Dermis blood vessel endothelial cell (primary cell): ENCODE data around the gene IRX4. TPM values are rescaled to one million over a fixed set of nuclear protein-coding genes. Genes with fewer than 3 reads are reported as not detected.

Experiments used
- DNase-seq: peaks from one replicate; pipeline ENCODE4 v3.0.0; 2010
- total RNA-seq: library from RNA; depleted of rRNA; stranded (reverse); fragments of >200 nt; gene quantifications from 2 replicates; pipeline ENCODE4 v1.2.3, GENCODE V29; 2014

Gene IRX4
- total RNA-seq, 1 donor from 2014 or later = not detected

DNA sequence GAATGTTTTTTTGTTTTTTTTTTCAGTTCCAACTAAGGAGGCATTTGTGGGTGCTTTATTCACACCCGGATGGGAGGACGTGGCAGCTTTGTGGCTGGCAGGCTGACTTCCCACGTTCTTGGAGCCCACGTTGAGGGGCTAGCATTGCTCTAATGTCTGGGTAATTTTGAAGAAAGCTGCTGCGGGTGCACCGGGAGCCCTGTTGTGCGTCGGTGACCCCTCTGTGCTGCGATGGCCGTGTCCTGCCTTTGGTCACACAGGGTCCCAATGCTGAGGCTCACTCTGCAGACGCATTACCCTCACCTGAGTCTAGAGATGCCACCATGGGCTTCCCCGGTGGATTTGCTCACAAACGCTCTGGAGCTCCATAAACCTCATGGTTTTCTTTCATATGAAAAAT lies 47.3 kb downstream of the IRX4 start:
- DNase-seq = no peak

- DNase-seq = no peak
Measured at GRCh38 chr5:1834721-1835429, 47.9 kb downstream of the IRX4 start.

- no peak for DNase-seq
Measured at GRCh38 chr5:1834022-1834551, 48.6 kb downstream of the IRX4 start.

- DNase-seq = no peak
Measured at GRCh38 chr5:1833264-1834021, 49.3 kb downstream of the IRX4 start.

DNA sequence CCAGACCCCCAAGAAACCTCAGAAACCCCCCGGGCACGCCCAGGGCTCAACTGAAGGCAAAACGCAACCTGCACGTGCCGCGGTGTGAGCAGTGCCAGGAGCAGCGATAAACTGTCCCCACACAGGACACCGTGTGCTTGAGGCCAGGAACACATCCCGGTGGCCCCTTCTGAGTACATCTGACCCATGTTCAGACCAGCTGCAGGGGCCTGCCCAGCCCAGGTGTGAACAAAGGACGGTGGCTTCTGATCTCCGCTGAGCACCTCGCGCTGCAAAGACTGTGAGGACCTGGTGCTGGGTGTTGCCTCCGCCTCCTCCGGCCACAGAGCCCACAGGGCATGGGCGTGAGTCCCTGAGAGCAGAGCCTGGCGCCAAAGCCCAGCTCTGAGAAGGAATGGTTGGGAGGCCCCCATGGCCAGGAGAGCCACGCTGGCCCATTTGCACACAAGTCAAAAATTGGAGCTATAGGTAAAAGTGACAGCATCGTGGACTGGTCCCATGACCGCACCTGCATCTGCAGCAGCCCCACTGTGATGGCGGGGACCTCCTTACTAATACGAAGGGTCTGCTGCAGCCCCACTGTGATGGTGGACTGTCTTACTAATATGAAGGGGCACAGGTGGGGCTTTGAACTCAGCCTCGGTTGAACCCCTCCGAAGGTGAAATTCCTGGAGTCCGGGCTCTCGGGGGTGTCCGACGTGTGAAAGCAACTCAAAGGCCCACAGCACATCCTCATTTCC lies 50.0 kb downstream of the IRX4 start:
- no peak for DNase-seq

DNA sequence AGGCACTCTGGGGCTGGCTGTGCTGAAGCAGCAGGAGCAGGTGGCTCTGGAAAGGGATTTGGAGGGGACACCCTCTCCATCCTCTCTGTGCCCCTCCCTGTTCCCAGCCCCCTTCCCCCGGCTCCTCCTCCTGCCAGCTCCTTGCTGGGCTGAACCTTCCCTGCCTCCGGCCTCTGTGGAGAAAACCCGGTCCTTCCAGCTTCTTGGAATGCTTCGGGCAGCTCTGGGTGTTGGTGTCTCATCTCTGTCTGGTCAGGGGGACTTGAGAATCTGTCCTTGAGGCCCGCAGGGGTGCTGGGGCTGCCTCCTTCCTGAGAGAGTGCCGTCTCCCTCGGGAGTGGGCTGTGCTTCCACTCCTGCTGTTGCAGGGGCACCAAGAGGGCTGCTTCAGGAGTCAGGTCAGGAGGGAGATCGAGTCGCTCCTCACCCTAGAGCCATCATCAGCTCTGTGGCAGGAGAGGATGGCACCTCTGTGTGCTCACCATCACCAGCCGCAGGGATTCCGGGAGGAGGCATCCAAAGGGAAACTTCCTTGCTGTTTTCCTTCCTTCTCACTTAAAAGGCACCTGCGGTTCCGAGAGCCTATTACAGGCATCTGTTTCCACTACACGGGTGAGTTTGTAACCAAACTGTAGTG lies 50.9 kb downstream of the IRX4 start:
- DNase-seq = no peak

- no peak for DNase-seq
Measured at GRCh38 chr5:1831257-1831656, 51.5 kb downstream of the IRX4 start.

DNA sequence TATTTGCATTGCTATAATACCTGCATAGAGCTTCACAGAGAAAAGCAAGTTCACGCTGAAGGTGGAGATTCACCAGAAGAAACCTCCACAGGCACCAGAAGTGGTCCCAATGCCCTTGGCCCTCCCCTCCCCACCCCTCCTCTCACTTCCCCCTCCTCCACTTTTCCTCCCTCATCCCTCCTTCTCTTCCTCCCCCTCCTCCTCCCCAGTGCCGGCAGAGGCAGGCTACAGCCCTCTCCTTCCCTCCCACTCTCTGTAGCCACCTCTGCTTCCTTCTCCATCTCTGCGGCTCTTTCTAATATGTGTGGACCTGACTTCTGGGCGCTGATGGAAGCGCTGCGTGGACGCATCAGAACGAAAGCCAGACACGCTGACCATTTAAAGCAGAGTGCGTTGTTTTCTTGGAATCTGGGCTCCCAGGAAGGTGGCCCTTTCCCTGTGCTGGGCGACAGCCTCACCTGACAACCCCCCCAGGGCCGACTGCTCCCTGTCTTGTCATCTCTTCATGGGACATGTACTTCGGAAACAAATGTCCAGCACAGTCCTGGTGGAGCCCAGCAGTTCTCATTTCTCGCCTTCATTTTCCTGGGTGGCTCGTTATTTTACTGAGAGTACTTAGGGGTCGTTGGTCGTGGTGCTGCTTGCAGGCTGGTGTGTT lies 52.0 kb downstream of the IRX4 start:
- DNase-seq = no peak

DNA sequence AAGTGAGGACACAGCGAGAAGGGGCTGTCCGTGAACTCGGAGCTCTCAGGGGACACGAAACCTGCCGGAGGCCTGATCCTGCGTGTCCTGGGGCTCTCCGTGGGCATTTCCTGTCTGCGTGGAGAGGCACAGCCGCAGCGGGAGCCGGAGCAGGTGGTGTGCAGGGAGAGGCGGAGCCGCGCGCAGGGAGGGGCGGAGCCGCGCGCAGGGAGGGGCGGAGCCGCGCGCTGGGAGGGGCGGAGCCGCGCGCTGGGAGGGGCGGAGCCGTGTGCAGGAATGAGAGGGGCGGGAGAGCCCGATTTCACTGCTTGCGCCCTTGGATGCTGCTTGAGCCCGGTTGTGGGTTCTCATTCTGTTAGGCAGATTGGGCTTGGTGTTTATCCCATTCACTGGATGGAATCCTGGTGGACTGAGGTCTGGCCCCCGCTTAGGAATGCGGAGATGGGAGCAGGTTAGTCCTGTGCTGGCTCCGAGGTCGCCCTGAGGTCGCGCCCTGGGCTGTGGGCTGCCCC lies 54.8 kb downstream of the IRX4 start:
- DNase-seq = no peak

Other genes with a start within 250 kb of the IRX4 start
- 32.2 and 36.9 TPM in 2 replicates for gene MRPL36, start 83.1 kb downstream of the IRX4 start, total RNA-seq
- 39.6 and 48.5 TPM in 2 replicates for gene NDUFS6, start 81.5 kb downstream of the IRX4 start, total RNA-seq